Measurements from ENCODE around the gene MVD.

GRCh38 chr16:88687254-88687576 is 24.3 kb upstream of the MVD start:
- TF ChIP-seq ZNF274 (IDR thresholded peaks at IDR 0.05; ENCODE audit: insufficient read depth, insufficient read length) (no peak), CTCF (IDR thresholded peaks at IDR 0.05 in 2 of 3, conservative IDR thresholded peaks at IDR 0.05 in 1 of 3; ENCODE audit: control insufficient read depth in 2 of 3, extremely low read depth in 1 of 3, insufficient read depth in 1 of 3, low read depth in 3 of 3, low read length in 3 of 3) (no peak), POLR2A (IDR thresholded peaks at IDR 0.05; ENCODE audit: low read depth, low read length) (no peak), E2F4 (IDR thresholded peaks at IDR 0.05; ENCODE audit: low read depth, low read length) (no peak), MYB (IDR thresholded peaks at IDR 0.05; ENCODE audit: borderline replicate concordance, low read depth, low read length) (no peak), KDM1A (IDR thresholded peaks at IDR 0.05; ENCODE audit: borderline replicate concordance) (no peak), ZBTB33 (IDR thresholded peaks at IDR 0.05) (no peak), EGR1 (IDR thresholded peaks at IDR 0.05; ENCODE audit: borderline replicate concordance in 1 of 2, low read depth in 2 of 2, low read length in 2 of 2) (no peak)

Measured in GM12878 (cell line).